ENCODE data around the gene TEX264. TPM values are rescaled to one million over a fixed set of nuclear protein-coding genes. Genes with fewer than 3 reads are reported as not detected.

TEX264 gene
- total RNA-seq, 1 donor from 2014 or later: 43.8 TPM

DNA sequence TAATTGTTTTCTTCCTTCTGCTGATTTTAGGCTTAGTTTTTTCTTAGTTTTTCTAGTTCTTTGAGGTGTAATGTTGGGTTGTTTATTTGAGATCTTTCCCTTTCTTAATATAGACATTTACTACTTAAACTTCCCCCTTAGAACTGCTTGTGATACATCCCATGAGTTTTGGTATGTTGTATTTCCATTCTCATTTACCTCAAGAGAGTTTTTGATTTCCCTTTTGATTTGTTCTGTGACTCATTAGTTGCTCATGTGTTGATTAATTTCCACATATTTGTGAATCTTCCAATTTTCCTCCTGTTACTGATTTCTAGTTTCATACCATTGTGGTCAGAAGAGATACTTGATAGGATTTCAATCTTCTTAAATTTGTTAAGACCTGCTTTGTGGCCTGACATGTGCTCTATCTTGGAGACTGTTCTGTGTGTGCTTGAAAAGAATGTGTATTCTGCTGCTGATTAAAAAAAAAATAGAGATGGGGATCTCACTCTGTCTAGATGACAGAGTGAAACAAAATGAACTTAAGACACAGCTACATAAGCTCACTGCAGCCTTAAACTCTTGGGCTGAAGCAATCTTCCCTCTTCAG is 58.1 kb downstream of the TEX264 start:
- Mint-ChIP-seq H3K27me3 (peaks cover 10% of the 10 kb centered on the region), H3K9me3 (no peaks in the 10 kb centered on the region), H3K27ac (no peak overlapping the region), H3K36me3 (no peaks in the 10 kb centered on the region), H3K4me1 (ENCODE audit: unreplicated experiment) (no peaks in the 10 kb centered on the region), H3K4me3 (no peak overlapping the region)
- no peak for DNase-seq (ENCODE audit: extremely low spot score, unreplicated experiment)
- TF ChIP-seq, protein P1, sequence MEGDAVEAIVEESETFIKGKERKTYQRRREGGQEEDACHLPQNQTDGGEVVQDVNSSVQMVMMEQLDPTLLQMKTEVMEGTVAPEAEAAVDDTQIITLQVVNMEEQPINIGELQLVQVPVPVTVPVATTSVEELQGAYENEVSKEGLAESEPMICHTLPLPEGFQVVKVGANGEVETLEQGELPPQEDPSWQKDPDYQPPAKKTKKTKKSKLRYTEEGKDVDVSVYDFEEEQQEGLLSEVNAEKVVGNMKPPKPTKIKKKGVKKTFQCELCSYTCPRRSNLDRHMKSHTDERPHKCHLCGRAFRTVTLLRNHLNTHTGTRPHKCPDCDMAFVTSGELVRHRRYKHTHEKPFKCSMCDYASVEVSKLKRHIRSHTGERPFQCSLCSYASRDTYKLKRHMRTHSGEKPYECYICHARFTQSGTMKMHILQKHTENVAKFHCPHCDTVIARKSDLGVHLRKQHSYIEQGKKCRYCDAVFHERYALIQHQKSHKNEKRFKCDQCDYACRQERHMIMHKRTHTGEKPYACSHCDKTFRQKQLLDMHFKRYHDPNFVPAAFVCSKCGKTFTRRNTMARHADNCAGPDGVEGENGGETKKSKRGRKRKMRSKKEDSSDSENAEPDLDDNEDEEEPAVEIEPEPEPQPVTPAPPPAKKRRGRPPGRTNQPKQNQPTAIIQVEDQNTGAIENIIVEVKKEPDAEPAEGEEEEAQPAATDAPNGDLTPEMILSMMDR (conservative IDR thresholded peaks at IDR 0.05): no peak

- Mint-ChIP-seq H3K9me3 (no peaks in the 10 kb centered on the region), H3K36me3 (no peaks in the 10 kb centered on the region), H3K4me1 (ENCODE audit: unreplicated experiment) (no peaks in the 10 kb centered on the region), H3K27me3 (peaks cover 34% of the 10 kb centered on the region), H3K4me3 (no peak overlapping the region), H3K27ac (no peak overlapping the region)
- DNase-seq (ENCODE audit: extremely low spot score, unreplicated experiment): no peak
- TF ChIP-seq, protein P1 (conservative IDR thresholded peaks at IDR 0.05): no peak
Measured at GRCh38 chr3:51733859-51734571, 63.0 kb downstream of the TEX264 start.

DNA sequence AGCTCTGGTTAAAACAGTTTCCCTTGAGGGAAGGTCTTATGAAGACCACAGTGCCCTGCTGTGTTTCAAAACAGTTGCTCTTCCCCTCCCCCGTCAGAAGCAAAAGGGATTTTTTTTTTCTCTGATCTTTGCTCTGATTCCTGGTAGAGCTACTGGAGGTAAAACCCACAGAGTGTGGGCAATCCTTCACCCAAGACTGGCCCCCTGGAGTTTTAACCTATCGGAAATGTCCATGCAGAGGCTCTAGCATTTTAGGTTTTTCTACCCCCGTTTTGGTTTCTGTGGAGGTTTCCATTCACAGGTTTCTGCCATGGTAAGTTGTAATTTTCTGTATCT is 63.5 kb downstream of the TEX264 start:
- Mint-ChIP-seq H3K27ac (no peak overlapping the region), H3K9me3 (no peaks in the 10 kb centered on the region), H3K27me3 (peaks cover 36% of the 10 kb centered on the region), H3K4me3 (no peak overlapping the region), H3K4me1 (ENCODE audit: unreplicated experiment) (no peaks in the 10 kb centered on the region), H3K36me3 (no peaks in the 10 kb centered on the region)
- TF ChIP-seq, protein P1 (conservative IDR thresholded peaks at IDR 0.05): no peak
- no peak for DNase-seq (ENCODE audit: extremely low spot score, unreplicated experiment)

GRCh38 chr3:51735039-51735438 is 64.0 kb downstream of the TEX264 start:
- H3K9me3 Mint-ChIP-seq: no peaks in the 10 kb centered on the region
- H3K4me1 Mint-ChIP-seq (ENCODE audit: unreplicated experiment): no peaks in the 10 kb centered on the region
- TF ChIP-seq, protein P1 (conservative IDR thresholded peaks at IDR 0.05): no peak
- H3K4me3 Mint-ChIP-seq: no peak overlapping the region
- no peaks in the 10 kb centered on the region for H3K36me3 Mint-ChIP-seq
- no peak overlapping the region for H3K27ac Mint-ChIP-seq
- DNase-seq (ENCODE audit: extremely low spot score, unreplicated experiment): no peak
- H3K27me3 Mint-ChIP-seq: peaks cover 40% of the 10 kb centered on the region

GRCh38 chr3:51735950-51736349 is 64.9 kb downstream of the TEX264 start:
- Mint-ChIP-seq H3K4me1 (ENCODE audit: unreplicated experiment) (no peaks in the 10 kb centered on the region), H3K4me3 (no peak overlapping the region), H3K27me3 (peaks cover 45% of the 10 kb centered on the region), H3K27ac (no peak overlapping the region), H3K36me3 (no peaks in the 10 kb centered on the region), H3K9me3 (no peaks in the 10 kb centered on the region)
- DNase-seq (ENCODE audit: extremely low spot score, unreplicated experiment): no peak
- TF ChIP-seq, protein P1 (conservative IDR thresholded peaks at IDR 0.05): no peak

Data from type B pancreatic cell (in vitro differentiated cells).